HG02970 (cell line): ENCODE measurements around the gene ZBTB44.
"Not testable (repeated sequence)": the region's sequence is repeated elsewhere in the genome, so short reads cannot be mapped to it uniquely, and the experiment has no call there.

Experiments
- ATAC-seq: cut with Tn5 transposase; IDR thresholded peaks from one replicate; pipeline ENCODE4 v1.9.1; 2021; ENCODE audit warnings: mild to moderate bottlenecking, moderate library complexity, moderate number of reproducible peaks; ENCODE audit not compliant: unreplicated experiment, low FRiP score

The ZBTB44 gene

DNA sequence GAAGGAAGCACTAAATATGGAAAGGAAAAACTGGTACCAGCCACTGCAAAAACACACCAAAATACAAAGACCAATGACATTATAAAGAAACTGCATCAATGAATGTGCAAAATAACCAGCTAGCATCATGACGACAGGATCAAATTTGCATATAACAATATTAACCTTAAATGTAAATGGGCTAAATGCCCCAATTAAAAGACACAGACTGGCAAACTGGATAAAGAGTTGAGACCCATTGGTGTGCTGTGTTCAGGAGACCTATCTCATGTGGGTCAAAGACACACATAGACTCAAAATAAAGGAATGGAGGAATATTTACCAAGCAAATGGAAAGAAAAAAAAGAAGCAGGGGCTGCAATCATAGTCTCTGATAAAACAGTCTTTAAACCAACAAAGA is 63.0 kb downstream of the ZBTB44 start:
- not testable (repeated sequence) for ATAC-seq

DNA sequence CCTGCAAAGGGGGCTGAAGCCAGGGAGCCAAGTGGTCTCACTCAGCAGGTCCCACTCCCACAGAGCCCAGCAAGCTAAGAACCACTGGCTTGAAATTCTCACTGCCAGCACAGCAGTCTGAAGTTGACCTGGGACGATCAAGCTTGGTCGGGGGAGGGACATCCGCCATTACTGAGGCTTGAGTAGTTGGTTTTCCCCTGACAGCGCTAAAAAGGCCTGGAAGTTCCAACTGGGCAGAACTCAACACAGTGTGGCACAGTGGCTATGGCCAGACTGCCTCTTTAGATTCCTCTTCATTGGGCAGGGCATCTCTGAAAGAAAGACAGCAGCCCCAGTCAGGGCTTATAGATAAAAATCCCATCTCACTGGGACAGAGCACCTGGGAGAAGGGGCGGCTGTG is 64.8 kb downstream of the ZBTB44 start:
- not testable (repeated sequence) for ATAC-seq

DNA sequence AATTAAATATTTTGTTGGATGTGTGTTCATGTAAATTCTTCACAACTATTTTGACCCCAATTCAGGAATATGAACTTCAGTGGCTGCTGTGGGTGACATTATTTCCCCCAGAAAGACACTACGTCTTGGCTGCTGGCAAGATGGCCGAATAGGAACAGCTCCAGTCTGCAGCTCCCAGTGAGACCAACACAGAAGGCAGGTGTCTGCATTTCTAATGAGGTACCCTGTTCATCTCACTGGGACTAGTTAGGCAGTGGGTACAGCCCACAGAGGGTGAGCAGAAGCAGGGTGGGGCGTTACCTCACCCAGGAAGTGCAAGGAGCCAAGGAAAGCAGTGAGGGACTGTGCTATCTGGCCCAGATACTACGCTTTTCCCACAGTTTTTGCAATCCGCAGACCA is 65.3 kb downstream of the ZBTB44 start:
- no peak for ATAC-seq

DNA sequence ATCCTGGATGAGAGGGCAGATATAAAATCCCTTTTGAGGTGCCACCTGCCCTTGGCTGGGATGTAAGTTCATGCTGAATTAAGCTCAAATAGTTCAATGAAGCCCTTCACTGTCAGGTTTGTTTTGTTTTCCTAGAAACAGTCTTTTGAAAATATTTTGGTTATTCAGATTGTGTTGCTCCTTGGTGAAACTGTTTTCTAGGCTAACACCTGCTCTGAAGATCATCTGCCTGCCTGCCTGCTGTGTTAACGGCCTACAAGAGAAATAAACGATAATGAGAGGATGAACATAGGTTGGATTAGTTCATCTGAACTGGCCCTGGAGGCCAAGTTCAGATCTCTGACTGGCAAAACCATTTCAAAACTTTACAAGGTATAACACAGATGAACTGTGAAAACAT is 67.4 kb downstream of the ZBTB44 start:
- ATAC-seq: no peak

DNA sequence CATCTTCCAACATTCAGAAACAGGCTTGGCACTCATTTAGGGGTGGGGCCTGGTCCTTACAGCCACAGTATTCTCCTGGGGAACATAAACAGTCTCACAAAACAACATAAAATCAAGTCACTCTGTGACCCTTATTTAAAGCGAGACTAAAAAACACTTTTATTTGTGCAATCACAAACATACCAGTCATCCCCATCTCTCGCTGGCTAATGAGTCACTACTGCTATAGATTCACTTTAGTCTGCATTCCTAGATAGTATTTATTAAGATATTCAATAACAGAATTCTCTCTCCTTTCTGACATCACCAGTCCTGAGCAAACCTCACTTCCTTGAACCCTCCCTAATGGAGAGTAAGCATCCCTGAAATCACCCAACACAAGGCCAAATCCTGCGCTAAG is 68.0 kb downstream of the ZBTB44 start:
- no peak for ATAC-seq

DNA sequence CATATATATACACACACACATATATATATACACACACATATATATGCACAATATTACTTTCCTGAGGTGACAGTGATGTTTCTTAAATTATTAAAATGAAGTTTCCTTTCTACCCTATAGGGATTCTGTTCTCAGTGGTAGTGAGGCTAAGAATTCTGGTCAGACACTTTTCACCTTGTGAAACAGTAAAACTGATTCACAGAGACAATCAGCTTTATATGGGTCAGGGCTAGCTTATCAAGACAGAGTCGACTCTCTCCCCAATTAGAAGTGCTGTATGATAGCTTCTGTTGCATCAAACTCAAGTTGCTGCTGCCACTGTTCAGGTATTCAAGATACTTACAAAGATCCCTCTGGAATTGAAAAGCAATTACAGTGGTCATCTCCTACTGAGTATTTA is 68.4 kb downstream of the ZBTB44 start:
- ATAC-seq: no peak

DNA sequence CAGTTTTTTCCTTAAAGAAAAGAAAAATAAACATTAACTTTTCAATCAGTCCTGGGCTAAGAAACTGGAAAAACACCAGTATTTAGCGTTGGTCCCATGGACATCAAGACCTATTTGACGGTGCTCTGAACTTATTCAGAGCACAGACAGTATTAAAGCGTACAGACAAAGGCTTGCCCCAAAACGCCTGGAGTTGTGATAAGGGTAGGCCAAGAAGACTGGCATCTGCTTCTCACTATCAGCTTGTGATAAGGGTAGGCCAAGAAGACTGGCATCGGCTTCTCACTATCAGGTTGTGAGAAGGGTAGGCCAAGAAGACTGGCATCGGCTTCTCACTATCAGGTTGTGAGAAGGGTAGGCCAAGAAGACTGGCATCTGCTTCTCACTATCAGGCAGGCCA is 69.3 kb downstream of the ZBTB44 start:
- not testable (repeated sequence) for ATAC-seq

DNA sequence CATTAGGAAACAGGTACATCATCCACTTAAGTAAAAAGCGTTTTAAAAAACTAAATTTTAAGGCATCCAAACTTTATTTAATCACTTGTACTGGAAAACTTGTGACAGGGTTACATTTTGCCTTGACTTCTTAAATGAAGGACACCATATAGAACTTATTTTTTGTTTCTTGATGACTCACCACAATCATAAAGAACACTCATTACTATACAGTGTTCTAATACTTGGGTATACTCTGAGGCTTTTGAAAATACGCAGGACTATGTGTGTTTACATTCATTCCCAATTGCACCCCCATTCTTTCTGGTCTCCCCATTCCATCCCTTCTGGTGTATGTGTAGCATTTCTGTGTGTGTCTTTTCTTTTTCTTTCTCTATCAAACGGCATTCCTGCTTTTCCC is 69.9 kb downstream of the ZBTB44 start:
- no peak for ATAC-seq

DNA sequence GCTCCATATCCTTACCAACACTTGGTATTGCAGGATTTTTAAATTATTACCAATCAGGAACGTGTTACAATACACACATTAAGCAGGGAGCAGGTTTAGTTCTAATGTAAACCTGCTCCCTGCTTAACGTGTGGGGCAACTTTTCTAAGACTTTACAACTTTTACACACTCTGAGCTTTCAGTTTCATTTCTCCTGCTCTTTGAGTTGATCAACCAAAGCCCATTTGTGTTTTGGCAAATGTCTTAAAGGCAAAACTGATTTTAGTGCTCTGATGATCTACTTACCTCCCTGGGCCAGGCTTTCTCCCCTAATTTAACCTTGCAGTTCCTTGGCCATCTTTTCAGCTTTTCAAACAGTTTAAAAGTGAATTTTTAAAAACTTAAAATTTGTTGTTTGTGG is 70.9 kb downstream of the ZBTB44 start:
- no peak for ATAC-seq

DNA sequence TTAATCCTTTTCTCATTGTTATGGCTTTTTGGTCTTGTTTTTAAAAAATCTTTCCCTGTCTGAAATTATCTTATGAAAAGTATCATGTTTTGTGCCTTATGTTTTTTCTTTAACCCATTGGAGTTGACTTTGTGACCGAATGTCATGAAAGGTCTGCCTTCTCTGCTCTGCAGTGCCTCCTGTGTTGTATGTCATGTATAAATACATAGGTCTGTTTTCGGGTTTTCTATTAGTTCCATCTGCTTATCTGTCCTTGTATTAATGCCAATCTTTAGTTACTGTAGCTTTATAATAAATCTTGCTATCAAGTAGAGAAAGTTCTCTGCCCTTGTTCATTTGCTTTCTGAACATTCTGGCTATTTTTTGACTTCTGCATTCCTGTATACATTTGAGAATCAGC is 73.0 kb downstream of the ZBTB44 start:
- no peak for ATAC-seq

DNA sequence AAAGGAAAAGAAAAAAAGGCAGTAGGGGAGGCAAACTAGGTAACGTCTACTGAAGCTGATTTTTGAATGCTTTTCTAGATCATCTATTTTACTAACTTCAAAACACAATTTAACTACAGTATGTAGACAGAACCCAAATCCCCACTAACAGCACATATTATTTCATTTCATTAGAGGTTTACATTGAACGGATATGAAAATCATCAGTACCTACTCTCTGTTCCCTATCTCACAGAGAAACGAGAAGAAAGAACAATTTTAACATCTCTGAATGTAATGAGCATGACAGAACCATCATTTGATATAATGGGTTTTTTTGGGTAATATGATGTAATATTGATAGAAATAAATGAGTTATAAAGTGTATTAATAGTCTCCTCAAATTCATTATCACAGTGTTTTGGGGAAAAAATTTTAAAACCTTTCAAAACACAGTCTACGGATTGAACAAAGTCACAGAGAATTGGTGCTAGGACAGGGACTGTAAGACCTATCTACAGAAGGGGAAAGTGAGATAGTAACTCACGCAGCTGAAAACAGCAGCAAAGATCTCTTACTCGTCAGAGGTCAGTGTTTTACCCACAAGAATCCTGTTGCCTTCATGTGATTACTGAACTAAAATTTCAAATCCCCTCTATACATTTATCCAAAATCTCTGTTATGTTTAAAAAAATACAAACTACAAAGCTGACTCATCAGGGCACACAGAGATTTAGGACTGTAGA is 77.3 kb downstream of the ZBTB44 start:
- no peak for ATAC-seq

DNA sequence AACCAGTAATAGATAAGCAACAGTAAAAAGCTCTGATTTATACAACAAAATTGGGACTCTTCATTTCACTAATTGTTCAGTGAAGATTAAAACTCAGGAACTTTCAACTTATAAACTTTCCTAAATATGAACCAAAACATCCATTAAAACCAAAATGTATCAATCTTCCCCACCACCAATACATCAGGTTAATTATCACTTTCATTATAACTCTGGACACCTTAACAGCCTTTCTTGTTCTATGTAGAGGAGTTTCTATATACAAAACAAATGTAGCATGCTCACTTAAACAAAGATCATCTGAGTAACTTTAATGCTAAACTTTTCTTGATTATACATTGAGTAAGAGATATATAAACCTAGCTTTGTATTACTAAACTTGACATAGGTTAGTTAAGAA is 80.4 kb downstream of the ZBTB44 start:
- no peak for ATAC-seq

DNA sequence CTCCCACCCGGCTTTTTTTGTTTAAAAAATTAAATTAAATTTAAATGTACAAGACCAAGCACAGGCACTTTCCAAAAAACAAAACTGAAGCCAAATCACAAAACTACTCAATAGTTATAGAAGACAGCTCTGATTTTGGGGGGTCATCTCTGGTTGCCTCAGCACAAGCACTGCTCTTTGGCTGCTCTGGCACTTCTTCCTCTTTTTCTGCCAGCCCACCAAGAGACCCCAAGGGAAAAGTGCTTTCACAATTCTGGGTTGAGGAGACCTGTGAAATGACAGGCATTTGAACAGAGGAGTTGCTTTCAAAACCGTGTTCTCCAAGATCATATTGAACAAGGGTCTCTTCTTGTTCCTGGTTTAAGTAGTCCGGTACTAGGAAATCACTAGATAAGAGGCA is 80.8 kb downstream of the ZBTB44 start:
- ATAC-seq: not testable (repeated sequence)

DNA sequence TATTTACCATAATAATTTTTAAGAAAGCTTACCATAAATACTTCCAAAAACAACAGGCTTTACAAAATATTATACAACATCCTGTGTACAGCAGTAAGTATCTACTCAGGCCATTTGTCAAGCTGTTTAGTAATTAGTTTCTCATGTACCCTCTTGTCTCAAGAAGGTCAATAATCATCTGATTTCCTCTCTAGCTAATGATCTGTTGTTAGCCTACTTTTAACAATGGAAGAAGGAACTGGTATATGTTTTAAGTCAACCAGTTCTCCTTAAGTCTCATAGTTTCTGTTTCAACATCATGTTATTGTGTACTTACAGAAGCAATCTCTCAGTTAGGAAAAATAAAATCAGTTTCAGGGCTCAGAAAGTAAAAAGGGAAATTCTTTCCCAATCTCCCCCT is 81.2 kb downstream of the ZBTB44 start:
- not testable (repeated sequence) for ATAC-seq

DNA sequence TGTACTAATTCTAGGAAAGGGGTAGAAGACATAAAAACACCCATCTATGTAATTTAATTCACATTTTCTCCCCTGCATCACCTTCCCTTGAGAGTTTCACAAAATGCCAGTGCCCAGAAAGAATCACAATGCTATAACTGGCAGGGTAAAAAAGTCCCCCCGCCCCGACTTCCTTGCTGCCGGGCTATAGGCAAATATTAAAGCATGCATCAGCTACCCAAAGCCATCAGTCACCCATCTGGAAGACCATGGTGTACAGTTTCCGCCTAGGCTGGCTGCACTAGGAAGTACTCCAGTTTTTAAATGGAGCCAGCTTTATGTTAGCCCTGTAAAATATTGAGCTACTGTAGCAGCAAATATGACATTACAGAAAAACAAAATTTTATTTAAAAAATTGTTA is 87.3 kb downstream of the ZBTB44 start:
- no peak for ATAC-seq

DNA sequence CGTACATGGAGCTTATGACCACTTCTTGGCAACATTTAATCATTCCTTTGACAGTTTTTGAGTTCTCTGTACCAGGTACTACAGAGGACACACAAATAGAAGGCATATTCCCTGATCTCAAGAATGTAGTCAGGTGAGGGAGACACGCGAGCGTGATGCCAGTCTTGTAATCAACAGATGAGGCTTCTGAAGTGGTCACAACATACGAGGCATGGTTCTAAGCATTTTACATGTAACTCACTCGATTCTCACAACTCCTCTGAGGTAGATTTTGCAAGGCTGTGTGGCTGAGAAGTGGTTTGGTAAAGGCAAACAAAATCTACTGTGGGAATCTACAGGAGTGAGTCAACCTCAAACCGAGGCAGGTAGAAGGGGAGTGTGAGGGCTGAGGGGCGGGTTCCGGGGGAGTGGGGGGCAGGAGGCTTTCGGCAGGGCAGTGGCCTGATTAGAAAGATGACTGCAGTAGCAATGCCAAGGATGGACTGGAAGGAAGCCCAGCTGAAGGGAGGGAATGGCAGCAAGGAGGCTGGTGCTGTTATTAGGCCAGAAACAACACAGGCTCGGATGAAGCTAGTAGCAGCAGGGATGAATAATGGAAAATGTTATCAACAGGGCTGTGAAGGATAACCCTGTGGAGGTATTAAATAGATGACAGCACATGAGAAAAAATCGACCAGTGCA is 91.3 kb downstream of the ZBTB44 start:
- ATAC-seq: no peak

DNA sequence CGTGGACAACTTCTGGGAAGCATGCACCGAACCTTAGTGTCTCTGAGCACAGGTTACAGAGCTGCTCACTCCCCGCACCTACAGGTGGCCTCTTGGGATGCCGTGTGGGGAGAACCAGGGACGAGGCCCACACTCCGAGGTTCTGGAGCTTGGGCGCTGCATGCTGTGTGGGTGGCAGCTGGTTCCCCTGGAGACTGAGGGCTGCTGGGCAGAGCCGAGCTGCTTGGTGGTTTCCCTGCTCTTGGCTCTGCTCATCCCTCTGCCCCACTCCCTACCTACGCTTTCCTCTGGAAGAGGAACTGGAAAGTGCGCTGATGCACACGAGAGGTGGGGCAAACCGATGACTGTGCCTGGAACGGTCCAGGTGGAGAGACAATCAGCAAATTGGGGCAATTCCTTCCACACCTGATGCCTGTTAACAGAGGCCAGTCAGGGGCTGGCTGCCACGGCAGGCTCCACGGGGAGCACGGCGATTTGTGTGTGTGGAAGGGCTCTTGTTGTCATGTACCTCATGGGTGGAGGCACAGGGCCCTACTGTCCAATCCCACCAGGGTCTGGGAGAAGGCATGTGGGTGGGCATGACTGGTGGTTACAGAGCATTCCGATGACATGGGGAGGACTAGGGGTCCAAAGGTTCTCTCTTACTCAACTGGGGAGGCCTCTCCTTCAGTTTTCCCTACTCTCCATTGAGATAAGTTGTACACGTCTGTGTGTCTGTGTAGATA is 94.2 kb downstream of the ZBTB44 start:
- ATAC-seq: no peak

DNA sequence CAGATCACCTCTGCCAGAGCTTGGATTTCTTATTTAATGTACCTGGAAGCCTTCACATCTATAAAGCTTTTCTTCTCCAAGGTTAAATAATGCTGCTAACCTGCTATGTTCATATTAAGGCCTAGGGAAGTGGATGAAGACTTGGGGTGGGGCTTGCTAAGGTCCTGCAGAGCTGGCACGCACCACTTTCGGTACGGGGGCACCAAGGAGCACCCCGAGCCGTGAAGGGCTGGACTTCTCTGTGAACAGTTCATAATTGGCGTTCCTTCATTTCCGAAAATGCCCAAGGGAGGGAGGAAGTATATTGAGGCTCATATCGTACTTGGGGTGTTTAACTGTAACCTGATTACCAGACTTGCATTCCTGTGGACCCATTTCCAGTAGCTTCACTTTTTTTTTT is 95.6 kb downstream of the ZBTB44 start:
- ATAC-seq: no peak

DNA sequence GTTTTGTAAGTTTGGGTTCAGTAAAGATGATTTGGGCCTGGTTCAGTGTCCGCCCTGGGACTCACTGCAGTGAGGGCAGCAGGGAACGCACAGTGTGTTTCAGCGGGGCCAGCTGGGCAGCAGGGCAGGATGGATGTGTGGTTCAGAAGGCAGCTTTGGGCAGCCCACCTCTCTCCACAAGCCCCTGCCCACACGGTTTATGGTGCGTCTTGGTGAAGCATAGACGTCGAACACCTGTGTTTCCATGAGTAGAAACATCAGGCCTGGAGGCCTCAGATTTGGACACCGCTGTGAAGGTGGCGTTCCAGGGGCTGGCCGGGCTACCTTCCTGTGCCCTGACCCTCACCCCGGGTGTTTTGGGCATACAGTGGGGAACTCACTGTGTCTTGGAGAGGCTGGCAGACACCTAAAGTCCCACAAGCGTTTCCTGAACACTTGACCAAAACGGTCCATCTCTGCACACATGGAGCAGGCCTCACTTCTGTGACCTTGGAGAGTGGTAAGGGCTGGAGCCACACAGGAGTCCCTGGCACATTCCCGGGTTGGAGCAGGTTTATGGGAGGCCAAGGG is 96.1 kb downstream of the ZBTB44 start:
- ATAC-seq: no peak

DNA sequence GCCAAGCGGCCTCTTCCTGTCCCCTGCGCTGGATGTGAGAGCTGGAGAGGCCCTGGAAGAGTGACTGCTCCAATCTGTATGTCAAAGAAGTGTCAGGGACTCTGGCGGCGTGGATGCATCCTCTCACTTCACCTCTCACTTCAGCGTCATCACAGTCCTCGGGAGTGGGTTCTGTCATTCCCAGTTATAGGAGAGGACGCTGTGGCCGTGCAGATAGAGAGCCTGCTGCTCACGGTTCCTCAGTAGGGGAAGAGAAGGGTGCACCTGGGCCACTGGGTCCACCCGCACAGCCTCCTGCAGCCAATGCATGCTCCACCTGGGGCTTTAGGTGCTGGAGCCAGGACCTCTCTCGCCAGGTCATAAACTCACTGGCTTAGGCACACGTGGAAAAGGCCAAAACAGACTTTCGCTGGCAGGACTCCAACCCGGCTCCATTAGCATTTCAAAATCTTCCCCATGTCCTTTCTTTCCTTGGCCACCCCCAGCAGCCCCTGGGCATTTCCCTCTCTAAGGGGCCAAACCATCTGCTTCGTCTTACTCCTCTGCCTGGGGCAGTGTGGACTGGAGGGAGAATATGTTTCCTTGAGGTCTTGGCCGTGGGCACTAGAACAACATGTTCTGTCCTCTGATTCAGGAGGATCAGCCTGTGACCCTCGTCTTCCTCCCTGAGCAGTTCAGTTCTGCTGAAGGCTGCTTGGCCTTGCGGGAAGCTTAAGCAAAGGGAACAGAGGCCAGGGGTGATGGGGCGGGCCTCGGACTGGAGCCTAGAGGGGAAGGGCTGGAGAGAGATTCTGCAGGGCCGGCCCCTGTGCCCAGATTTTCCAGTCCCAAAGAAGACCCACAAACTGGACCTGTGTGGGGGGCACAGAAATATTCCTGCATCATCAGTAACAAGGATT is 97.3 kb downstream of the ZBTB44 start:
- ATAC-seq: no peak
